Measurements from ENCODE around the gene NMNAT2.

DNA sequence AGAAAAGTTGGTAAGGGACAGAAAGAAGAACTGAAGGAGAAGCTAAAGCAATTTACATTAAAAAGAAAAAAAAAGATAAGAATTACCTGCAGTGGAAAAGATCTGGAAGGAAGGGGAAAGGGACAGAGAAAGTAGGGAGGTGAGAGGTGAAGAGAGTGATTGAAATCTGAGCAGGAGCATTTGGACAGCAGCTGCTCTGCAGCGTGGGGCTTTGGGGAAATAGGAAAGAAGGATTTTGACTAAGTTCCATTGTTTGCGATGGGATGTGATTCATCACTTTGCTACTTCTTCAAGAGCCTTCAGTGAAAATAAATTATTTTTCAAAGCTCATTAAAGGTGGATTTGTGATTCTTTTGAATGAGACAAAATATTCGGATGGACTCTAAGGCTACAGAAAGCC is 26.1 kb upstream of the NMNAT2 start:
- TF ChIP-seq, protein P1, sequence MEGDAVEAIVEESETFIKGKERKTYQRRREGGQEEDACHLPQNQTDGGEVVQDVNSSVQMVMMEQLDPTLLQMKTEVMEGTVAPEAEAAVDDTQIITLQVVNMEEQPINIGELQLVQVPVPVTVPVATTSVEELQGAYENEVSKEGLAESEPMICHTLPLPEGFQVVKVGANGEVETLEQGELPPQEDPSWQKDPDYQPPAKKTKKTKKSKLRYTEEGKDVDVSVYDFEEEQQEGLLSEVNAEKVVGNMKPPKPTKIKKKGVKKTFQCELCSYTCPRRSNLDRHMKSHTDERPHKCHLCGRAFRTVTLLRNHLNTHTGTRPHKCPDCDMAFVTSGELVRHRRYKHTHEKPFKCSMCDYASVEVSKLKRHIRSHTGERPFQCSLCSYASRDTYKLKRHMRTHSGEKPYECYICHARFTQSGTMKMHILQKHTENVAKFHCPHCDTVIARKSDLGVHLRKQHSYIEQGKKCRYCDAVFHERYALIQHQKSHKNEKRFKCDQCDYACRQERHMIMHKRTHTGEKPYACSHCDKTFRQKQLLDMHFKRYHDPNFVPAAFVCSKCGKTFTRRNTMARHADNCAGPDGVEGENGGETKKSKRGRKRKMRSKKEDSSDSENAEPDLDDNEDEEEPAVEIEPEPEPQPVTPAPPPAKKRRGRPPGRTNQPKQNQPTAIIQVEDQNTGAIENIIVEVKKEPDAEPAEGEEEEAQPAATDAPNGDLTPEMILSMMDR (IDR thresholded peaks at IDR 0.05), result no peak
- TF ChIP-seq POLR2AphosphoS5 (IDR thresholded peaks at IDR 0.05) (no peak), POLR2A (IDR thresholded peaks at IDR 0.05) (no peak)

Measured in upper lobe of left lung (tissue), 4 donors.